Stimulated activated CD4-positive, alpha-beta T cell treated with anti-CD3 and anti-CD28 coated beads, TNF-alpha, amount 100 ng/mL, for 24 hours (primary cell): ENCODE measurements around the gene EIF4H.
A peak's percentile ranks its signal among the peaks of the same experiment; 100 is the strongest.
"Not testable (repeated sequence)": the region's sequence is repeated elsewhere in the genome, so short reads cannot be mapped to it uniquely, and the experiment has no call there.

ENCODE experiments used
- DNase-seq, 3 experiments: peaks; one replicate each; pipeline ENCODE4 v3.0.0-alpha.2; 2020; ENCODE audit warnings: low read depth in 3 of 3

EIF4H gene

GRCh38 chr7:74173866-74174605 lies at the start of gene EIF4H:
Gene EIF4H, plus strand, starts transcription at chr7:74174356. Its CDS starts 28 bp downstream, at chr7:74174384.
- peak; percentile 89 to 93 (median 93) for DNase-seq

GRCh38 chr7:74126220-74126880 lies 47.8 kb upstream of the EIF4H start:
- no peak for DNase-seq

DNA sequence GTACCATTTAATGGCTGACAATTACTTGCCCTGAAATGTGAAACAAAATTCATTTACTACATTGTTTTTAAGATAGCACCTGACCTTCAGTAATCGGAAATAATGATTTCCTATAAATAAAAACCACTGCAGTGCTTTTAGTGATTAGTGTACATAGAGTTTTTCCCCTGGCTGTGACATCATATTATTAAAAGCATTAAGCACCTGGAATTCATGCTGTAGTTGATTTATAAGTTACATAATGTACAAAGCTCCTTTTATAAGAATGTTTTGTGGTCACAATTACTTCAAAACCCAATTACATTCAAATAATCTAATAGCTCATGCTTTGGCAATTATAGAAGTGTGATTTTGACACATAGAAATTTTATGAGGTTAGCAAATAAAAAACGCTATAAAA lies 44.3 kb upstream of the EIF4H start:
- no peak for DNase-seq

DNA sequence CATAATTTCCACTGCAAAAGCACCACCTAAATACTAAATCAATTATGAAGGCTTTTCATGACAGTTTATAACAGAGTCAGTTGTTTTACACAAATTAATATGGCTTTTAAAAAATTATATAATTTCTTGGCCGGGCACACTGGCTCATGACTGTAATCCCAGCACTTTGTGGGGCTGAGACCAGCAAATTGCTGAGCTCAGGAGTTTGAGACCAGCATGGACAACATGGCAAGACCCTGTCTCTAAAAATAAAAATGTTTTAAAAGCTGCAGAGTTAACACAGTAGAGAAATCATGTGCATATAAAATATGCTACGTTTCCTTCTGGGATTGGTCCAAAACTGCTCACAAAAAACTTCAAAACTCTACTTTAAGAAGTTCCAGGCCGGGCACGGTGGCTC lies 43.6 kb upstream of the EIF4H start:
- DNase-seq: no peak

GRCh38 chr7:74134117-74134620 lies 40.0 kb upstream of the EIF4H start:
- no peak for DNase-seq

DNA sequence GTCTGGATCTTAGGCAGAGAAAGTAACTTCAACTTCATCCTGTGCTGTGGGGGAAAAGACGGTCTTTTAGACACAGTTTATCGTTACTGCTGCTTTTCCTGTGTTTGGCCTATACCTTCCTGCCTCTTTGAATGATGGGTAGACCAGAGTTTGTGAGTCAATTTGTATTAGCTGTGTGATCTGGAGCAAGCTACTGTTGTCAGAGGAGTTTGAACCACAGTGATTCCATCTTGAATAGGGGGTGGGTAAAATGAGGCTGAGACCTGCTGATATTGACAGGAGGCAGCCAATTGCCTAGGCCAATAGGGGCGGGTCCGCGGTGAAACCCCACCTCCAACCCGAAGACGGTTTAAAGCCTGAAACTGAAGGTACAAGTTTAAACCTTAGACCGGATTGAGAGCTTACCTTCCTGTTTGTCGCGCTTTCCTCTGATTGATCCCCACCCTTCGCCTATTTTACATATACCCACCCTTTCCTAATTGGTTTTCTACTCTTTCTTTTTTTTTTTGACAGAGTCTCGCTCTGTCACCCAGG lies 35.8 kb upstream of the EIF4H start:
- DNase-seq: no peak

DNA sequence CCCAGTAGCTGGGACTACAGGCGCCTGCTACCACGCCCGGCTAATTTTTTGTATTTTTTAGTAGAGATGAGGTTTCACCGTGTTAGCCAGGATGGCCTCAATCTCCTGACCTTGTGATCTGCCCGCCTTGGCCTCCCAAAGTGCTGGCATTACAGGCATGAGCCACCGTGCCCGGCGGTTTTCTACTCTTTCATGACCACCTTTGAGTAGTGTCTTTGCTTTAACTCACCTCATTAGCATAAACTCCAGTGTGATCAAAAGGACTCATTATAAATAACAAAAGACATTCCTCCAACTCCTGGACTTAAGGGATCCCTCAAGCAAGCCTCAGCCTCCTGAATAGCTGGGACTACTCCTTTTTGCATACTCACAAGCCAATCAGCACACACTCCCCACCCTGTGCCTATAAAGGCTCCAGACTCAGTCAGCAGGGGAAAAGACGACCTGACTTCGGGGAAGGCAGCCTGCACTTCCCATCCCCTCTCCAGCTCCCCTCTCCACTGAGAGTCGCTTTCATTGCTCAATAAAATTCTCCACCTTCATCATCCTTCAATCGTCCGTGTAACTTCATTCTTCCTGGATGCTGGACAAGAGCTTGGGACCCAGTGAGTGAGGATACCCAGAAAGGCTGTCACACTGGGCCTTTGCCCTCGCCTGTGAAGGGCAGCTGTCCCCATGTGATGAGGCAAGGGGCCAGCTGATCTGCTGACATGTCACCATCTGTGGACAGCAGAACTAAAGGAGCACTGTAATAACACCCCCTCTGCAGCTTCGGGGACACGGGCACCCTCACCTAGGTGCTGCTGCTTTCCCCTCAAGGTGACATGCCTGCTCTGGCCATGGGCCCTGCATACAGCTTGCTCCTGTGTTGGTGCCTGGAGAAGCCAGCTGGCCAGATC lies 35.0 kb upstream of the EIF4H start:
- no peak for DNase-seq

DNA sequence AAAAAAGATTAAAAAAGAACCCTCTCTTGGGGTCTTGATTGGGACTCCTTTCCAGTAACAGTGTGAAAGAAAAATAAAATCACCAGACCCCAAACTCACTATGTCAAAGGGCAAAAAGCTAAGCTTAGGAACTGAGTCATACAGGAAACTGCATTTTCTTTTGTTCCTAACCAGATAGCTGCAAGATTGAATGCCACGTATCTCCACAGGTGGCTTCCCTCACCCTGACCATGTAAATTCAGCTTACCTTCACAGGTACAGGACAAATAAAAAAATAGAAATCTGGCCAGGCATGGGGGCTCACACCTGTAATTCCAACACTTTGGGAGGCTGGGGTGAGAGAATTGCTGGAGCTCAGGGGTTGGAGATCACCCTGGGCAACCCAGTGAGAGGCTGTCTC lies 32.5 kb upstream of the EIF4H start:
- DNase-seq: no peak

DNA sequence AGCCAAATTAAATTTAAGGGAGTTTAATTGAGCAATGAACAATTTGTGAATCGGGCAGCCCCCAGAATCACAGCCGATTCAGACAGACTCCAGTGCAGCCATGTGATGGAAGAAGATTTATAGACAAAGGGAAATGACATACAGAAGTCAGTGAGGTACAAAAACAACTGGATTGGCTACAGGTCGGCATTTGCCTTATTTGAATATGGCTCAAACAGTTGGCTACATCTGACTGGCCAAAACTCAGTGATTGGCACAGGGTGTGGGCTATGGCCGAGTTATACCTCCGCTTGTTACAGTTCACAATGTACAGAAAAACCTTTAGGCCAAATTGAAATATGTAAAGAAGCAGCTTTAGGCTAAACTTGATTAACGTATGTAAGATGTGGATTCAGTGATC lies 30.8 kb upstream of the EIF4H start:
- DNase-seq: no peak

DNA sequence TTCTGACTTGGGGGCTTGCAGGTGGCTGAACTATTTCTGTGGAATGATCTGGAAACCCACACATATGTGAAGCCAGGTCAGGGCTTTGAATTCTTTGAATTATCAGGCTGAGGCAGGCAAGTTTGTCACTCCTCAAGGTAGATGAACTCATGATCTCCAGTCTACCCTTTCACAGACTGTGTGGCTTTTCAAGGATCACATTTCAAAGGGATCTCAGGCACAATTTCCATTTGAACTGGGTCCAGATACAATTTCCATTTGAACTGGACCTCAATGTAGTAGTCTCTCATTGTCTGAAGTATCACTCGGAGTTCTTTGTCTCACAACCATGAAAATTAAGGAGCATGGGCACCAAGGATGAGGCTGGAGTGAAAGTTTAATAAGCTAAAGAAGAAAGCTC lies 25.7 kb upstream of the EIF4H start:
- no peak for DNase-seq

DNA sequence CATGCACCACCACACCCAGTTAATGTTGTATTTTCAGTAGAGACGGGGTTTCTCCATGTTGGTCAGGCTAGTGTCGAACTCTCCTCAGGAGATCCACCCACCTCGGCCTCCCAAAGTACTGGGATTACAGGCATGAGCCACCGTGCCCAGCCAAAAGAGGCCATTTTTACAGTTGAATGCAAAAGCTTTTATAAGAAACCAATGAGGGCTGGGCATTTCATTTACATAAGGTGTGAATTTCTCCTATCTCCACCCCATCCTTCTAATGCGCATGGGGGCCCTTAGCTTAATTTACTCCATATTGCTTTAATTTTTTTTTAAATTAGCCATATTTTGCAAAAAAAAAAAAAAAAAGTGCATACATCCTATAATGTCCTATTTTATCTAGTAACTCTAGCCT lies 25.1 kb upstream of the EIF4H start:
- no peak for DNase-seq

- no peak for DNase-seq
Measured at GRCh38 chr7:74149603-74150002, 24.6 kb upstream of the EIF4H start.

DNA sequence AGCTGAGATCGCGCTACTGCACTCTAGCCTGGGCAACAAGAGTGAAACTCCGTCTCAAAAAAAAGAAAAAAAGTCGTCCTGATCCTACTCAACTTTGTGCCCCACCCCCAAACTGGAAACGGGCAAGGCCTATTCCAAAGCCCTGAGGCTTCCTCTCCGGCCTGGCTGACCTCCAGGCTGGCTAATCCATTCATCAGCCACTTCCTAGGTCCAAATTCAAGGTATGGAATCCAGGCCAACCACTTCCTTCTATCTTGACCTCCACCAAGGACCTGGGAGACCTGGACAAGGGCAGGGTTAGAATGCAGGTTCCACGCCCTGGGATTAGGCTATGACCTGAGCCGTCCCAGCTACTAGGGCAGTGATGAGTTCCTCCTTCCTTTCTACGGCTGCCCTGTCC lies 20.4 kb upstream of the EIF4H start:
- no peak for DNase-seq

- no peak for DNase-seq
Measured at GRCh38 chr7:74155810-74156395, 18.3 kb upstream of the EIF4H start.

GRCh38 chr7:74157605-74158004 lies 16.6 kb upstream of the EIF4H start:
- no peak for DNase-seq

- no peak for DNase-seq
Measured at GRCh38 chr7:74164985-74165456, 9.1 kb upstream of the EIF4H start.

GRCh38 chr7:74165867-74166593 lies 8.1 kb upstream of the EIF4H start:
- no peak for DNase-seq

DNA sequence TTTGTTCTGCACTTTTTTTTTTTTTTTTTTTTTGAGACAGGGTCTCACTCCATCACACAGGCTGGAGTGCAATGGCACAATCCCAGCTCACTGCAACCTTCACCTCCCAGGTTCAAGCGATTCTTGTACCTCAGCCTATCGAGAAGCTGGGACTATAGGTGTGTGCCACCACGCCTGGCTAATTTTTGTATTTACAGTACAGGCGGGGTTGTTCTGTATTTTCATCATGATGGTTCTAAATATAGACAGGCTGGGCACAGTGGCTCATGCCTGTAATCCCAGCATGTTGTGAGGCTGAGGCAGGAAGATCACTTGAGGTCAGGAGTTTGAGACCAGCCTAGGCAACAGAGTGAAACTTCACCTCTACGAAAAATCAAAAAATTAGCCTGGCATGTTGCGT lies 6.8 kb upstream of the EIF4H start:
- DNase-seq: not testable (repeated sequence)

GRCh38 chr7:74173074-74173473 lies 1.1 kb upstream of the EIF4H start:
- no peak for DNase-seq

- DNase-seq: no peak
Measured at GRCh38 chr7:74173491-74173865, 678 bp upstream of the EIF4H start.

DNA sequence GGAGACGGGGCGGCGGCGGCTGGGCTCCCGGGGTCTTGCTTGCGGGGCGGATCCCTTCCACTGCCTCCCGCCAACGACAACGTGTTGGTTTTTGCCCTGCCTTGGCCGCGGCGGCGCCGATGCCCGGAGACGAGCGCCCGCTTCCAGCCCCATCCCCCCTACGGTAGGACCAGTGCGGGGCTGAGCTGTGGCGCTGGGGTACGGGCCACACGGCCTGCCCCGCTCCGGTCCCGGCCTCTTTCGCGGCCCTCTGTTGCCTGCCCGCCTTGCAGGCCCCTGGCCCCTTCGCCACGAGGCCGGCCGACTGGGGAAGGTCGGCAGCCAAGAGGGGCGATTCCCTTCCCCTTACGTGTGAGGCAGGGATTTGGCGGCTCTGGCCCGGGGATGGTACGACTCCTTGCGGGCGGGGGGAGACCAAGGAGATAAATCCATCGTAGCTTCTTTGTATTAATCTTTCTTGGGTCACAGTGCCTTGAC lies 488 bp downstream of the EIF4H start:
- peak in 2 of 3 experiments; percentile 3 to 34 for DNase-seq
